RWPE2 (cell line): ENCODE data around the gene CCDC40.

Experiments
- ATAC-seq: fragments of 200-7000 bp; cut with Tn5 transposase; 3 replicates; pipeline ENCODE4 v1.9.1; 2021; ENCODE audit warnings: low read depth
- DNase-seq: peaks from one replicate; pipeline ENCODE4 v3.0.0-alpha.2; 2020; ENCODE audit warnings: low spot score
- H3K27ac ChIP-seq: fragments of 450-650 bp; 2 replicates; pipeline ENCODE4 v1.5.1; 2017; ENCODE audit warnings: mild to moderate bottlenecking; ENCODE audit not compliant: poor library complexity, severe bottlenecking
- H3K27me3 ChIP-seq: fragments of 250-450 bp; sonication (Bioruptor Pico); 2 replicates; pipeline ENCODE4 v1.5.1; 2021; ENCODE audit warnings: mild to moderate bottlenecking, moderate library complexity; ENCODE audit not compliant: insufficient read depth, poor library complexity, severe bottlenecking
- H3K36me3 ChIP-seq: fragments of 250-450 bp; sonication (Bioruptor Pico); 2 replicates; pipeline ENCODE4 v1.5.1; 2020; ENCODE audit warnings: low read depth, mild to moderate bottlenecking, moderate library complexity
- H3K4me1 ChIP-seq: fragments of 250-450 bp; sonication (Bioruptor Pico); 2 replicates; pipeline ENCODE4 v1.5.1; 2021; ENCODE audit warnings: mild to moderate bottlenecking, moderate library complexity; ENCODE audit not compliant: insufficient read depth, poor library complexity, severe bottlenecking
- H3K4me3 ChIP-seq: fragments of 250-450 bp; sonication (Bioruptor Pico); 2 replicates; pipeline ENCODE4 v1.5.1; 2021; ENCODE audit warnings: mild to moderate bottlenecking, moderate library complexity; ENCODE audit not compliant: severe bottlenecking
- H3K9me3 ChIP-seq: fragments of 250-450 bp; sonication (Bioruptor Pico); 2 replicates; pipeline ENCODE4 v1.5.1; 2021; ENCODE audit warnings: mild to moderate bottlenecking, moderate library complexity; ENCODE audit not compliant: severe bottlenecking
- CTCF ChIP-seq: fragments of 450-650 bp; IDR thresholded peaks from one replicate; pipeline ENCODE4 v1.5.1; 2017; ENCODE audit warnings: mild to moderate bottlenecking, moderate library complexity; ENCODE audit not compliant: poor library complexity, severe bottlenecking

The CCDC40 gene

GRCh38 chr17:80114758-80115157, 78.3 kb downstream of the CCDC40 start:
- DNase-seq (peak; percentile 5), ATAC-seq (no peak)
- no peak for TF ChIP-seq CTCF
- Histone ChIP-seq H3K4me3 (no peak overlapping the region), H3K27ac (no peak overlapping the region), H3K4me1 (peaks cover 2% of the 10 kb centered on the region), H3K36me3 (no peaks in the 10 kb centered on the region), H3K9me3 (no peaks in the 10 kb centered on the region), H3K27me3 (no peaks in the 10 kb centered on the region)

- Histone ChIP-seq H3K27me3 (no peaks in the 10 kb centered on the region), H3K4me3 (no peak overlapping the region), H3K27ac (no peak overlapping the region), H3K4me1 (no peaks in the 10 kb centered on the region), H3K36me3 (no peaks in the 10 kb centered on the region), H3K9me3 (no peaks in the 10 kb centered on the region)
- ATAC-seq: no peak
- no peak for DNase-seq
- no peak for TF ChIP-seq CTCF
Measured at GRCh38 chr17:80115159-80115558, 78.7 kb downstream of the CCDC40 start.

- no peak overlapping the region for H3K4me3 ChIP-seq
- H3K9me3 ChIP-seq: no peaks in the 10 kb centered on the region
- H3K27me3 ChIP-seq: no peaks in the 10 kb centered on the region
- H3K36me3 ChIP-seq: no peaks in the 10 kb centered on the region
- H3K27ac ChIP-seq: no peak overlapping the region
- ATAC-seq: no peak
- H3K4me1 ChIP-seq: no peaks in the 10 kb centered on the region
- no peak for TF ChIP-seq CTCF
- peak; percentile 51 for DNase-seq
Measured at GRCh38 chr17:80116276-80116920, 80.0 kb downstream of the CCDC40 start.

GRCh38 chr17:80116921-80117380, 80.5 kb downstream of the CCDC40 start:
- no peaks in the 10 kb centered on the region for H3K36me3 ChIP-seq
- H3K9me3 ChIP-seq: no peaks in the 10 kb centered on the region
- ATAC-seq (no peak), DNase-seq (peak; percentile 58)
- H3K4me3 ChIP-seq: no peak overlapping the region
- TF ChIP-seq CTCF: no peak
- H3K4me1 ChIP-seq: no peaks in the 10 kb centered on the region
- no peaks in the 10 kb centered on the region for H3K27me3 ChIP-seq
- no peak overlapping the region for H3K27ac ChIP-seq
